GM19372 (cell line): ENCODE data around the gene RABL6.

ENCODE experiments used
- ATAC-seq: cut with Tn5 transposase; IDR thresholded peaks from one replicate; pipeline ENCODE4 v1.9.1; 2021; ENCODE audit warnings: mild to moderate bottlenecking, low read depth, moderate library complexity; ENCODE audit not compliant: unreplicated experiment

Gene RABL6

GRCh38 chr9:136808806-136809158 lies 1.0 kb downstream of the RABL6 start:
- ATAC-seq: no peak

GRCh38 chr9:136814725-136815421 lies 7.1 kb downstream of the RABL6 start:
- no peak for ATAC-seq

- ATAC-seq: no peak
Measured at GRCh38 chr9:136815422-136815782, 7.7 kb downstream of the RABL6 start.

GRCh38 chr9:136820971-136821825 lies 13.4 kb downstream of the RABL6 start:
- no peak for ATAC-seq

- ATAC-seq: no peak
Measured at GRCh38 chr9:136821826-136822544, 14.2 kb downstream of the RABL6 start.

GRCh38 chr9:136823136-136824046 lies 15.6 kb downstream of the RABL6 start:
- ATAC-seq: no peak

GRCh38 chr9:136824496-136825225 lies 16.9 kb downstream of the RABL6 start:
- no peak for ATAC-seq

- ATAC-seq: no peak
Measured at GRCh38 chr9:136825295-136826187, 17.8 kb downstream of the RABL6 start.

- ATAC-seq: no peak
Measured at GRCh38 chr9:136826188-136826541, 18.4 kb downstream of the RABL6 start.

GRCh38 chr9:136826703-136827582 lies 19.2 kb downstream of the RABL6 start:
- ATAC-seq: no peak

GRCh38 chr9:136827794-136828473 lies 20.2 kb downstream of the RABL6 start:
- ATAC-seq: no peak

GRCh38 chr9:136828474-136829140 lies 20.9 kb downstream of the RABL6 start:
- no peak for ATAC-seq

- no peak for ATAC-seq
Measured at GRCh38 chr9:136829412-136829811, 21.7 kb downstream of the RABL6 start.

GRCh38 chr9:136829981-136830885 lies 22.5 kb downstream of the RABL6 start:
- no peak for ATAC-seq

GRCh38 chr9:136831002-136831719 lies 23.4 kb downstream of the RABL6 start:
- no peak for ATAC-seq
